Right atrium auricular region (tissue), 2 donors: ENCODE results near the gene EHD3. TPM values are rescaled to one million over a fixed set of nuclear protein-coding genes. Genes with fewer than 3 reads are reported as not detected.

ENCODE experiments used
- DNase-seq: peaks from one replicate; pipeline ENCODE4 v3.0.0-alpha.2; 2019; ENCODE audit warnings: low spot score
- H3K27ac ChIP-seq, 2 donors: fragments of 200-600 bp; sonication (generic); 1 replicate in 1 of 2; 2 replicates in 1 of 2; pipeline ENCODE4 v1.5.1; 2016 to 2019
- H3K27me3 ChIP-seq, 2 donors: fragments of 200-600 bp; sonication (generic); one replicate each; pipeline versions ENCODE4 v1.5.1 to v1.6.0; 2017 to 2019
- H3K36me3 ChIP-seq: fragments of 200-600 bp; sonication (generic); one replicate; pipeline ENCODE4 v1.5.1; 2016
- H3K4me1 ChIP-seq, 2 donors: fragments of 200-600 bp; sonication (generic); one replicate each; pipeline versions ENCODE4 v1.5.1 to v1.6.0; 2017 to 2019
- H3K4me3 ChIP-seq, 2 donors: fragments of 200-600 bp; sonication (generic); 1 replicate in 1 of 2; 2 replicates in 1 of 2; pipeline ENCODE4 v1.5.1; 2017 to 2019; ENCODE audit warnings: mild to moderate bottlenecking in 1 of 2, moderate library complexity in 1 of 2
- H3K9me3 ChIP-seq, 2 donors: fragments of 200-600 bp; sonication (generic); one replicate each; pipeline ENCODE4 v1.5.1; 2019
- CTCF ChIP-seq, 2 donors: fragments of 200-600 bp; sonication (generic); IDR thresholded peaks; one replicate each; pipeline ENCODE4 v1.5.1; 2019; ENCODE audit warnings: antibody characterized with exemption in 2 of 2
- total RNA-seq, 2 donors: library from RNA; depleted of rRNA; stranded (reverse); fragments of >200 nt; gene quantifications; one replicate each; pipeline ENCODE4 v1.1.0, GENCODE V29; 2016

EHD3 gene
- total RNA-seq, 2 donors from 2014 or later, result 10.6 to 12.5 TPM

GRCh38 chr2:31237348-31238017, 3.5 kb downstream of the EHD3 start:
- Histone ChIP-seq H3K4me1 (peaks cover 0 to 59% of the 10 kb centered on the region in 2 donors), H3K4me3 (no peak overlapping the region), H3K27ac (peak overlapping the region; percentile 82 to 96), H3K27me3 (no peaks in the 10 kb centered on the region), H3K36me3 (no peaks in the 10 kb centered on the region), H3K9me3 (no peaks in the 10 kb centered on the region)
- peak; percentile 36 for DNase-seq
- TF ChIP-seq CTCF (IDR thresholded peaks at IDR 0.05), result no peak

- H3K4me1 ChIP-seq, result peaks cover 0 to 56% of the 10 kb centered on the region in 2 donors
- peak; percentile 54 for DNase-seq
- no peaks in the 10 kb centered on the region for H3K9me3 ChIP-seq
- H3K4me3 ChIP-seq, result no peak overlapping the region
- no peaks in the 10 kb centered on the region for H3K27me3 ChIP-seq
- peak overlapping the region; percentile 82 to 96 for H3K27ac ChIP-seq
- no peak for TF ChIP-seq CTCF (IDR thresholded peaks at IDR 0.05)
- H3K36me3 ChIP-seq, result no peaks in the 10 kb centered on the region
These were observed 4.4 kb downstream of the EHD3 start for GRCh38 chr2:31238126-31238905.

GRCh38 chr2:31238906-31239592, 5.1 kb downstream of the EHD3 start:
- no peaks in the 10 kb centered on the region for H3K27me3 ChIP-seq
- no peak overlapping the region for H3K4me3 ChIP-seq
- DNase-seq, result no peak
- H3K9me3 ChIP-seq, result no peaks in the 10 kb centered on the region
- peak overlapping the region; percentile 82 to 96 for H3K27ac ChIP-seq
- H3K4me1 ChIP-seq, result peaks cover 0 to 52% of the 10 kb centered on the region in 2 donors
- TF ChIP-seq CTCF (IDR thresholded peaks at IDR 0.05), result no peak
- H3K36me3 ChIP-seq, result peaks cover under 1% of the 10 kb centered on the region

- Histone ChIP-seq H3K4me1 (peaks cover 0 to 47% of the 10 kb centered on the region in 2 donors), H3K27ac (peak overlapping the region; percentile 82 to 96), H3K36me3 (peaks cover 7% of the 10 kb centered on the region), H3K9me3 (no peaks in the 10 kb centered on the region), H3K4me3 (no peak overlapping the region), H3K27me3 (no peaks in the 10 kb centered on the region)
- peak; percentile 85 for DNase-seq
- TF ChIP-seq CTCF (IDR thresholded peaks at IDR 0.05), result no peak
These were observed 5.7 kb downstream of the EHD3 start for GRCh38 chr2:31239593-31240177.

GRCh38 chr2:31240381-31241365, 6.7 kb downstream of the EHD3 start:
- Histone ChIP-seq H3K27ac (peak overlapping the region; percentile 82 to 96), H3K4me3 (no peak overlapping the region), H3K9me3 (no peaks in the 10 kb centered on the region), H3K36me3 (peaks cover 10% of the 10 kb centered on the region), H3K4me1 (peaks cover 0 to 37% of the 10 kb centered on the region in 2 donors), H3K27me3 (no peaks in the 10 kb centered on the region)
- DNase-seq, result no peak
- TF ChIP-seq CTCF (IDR thresholded peaks at IDR 0.05), result no peak
